Activated T-helper 1 cell treated with anti-CD3 and anti-CD28 coated beads, Interleukin-2, amount 50 U/mL, for 16 hours (primary cell): Measurements from ENCODE around the gene CHN1.

ENCODE experiments used
- DNase-seq, 2 donors: peaks; one replicate each; pipeline ENCODE4 v3.0.0-alpha.2; 2020; ENCODE audit warnings: low read depth in 1 of 2, low spot score in 1 of 2

Gene CHN1

DNA sequence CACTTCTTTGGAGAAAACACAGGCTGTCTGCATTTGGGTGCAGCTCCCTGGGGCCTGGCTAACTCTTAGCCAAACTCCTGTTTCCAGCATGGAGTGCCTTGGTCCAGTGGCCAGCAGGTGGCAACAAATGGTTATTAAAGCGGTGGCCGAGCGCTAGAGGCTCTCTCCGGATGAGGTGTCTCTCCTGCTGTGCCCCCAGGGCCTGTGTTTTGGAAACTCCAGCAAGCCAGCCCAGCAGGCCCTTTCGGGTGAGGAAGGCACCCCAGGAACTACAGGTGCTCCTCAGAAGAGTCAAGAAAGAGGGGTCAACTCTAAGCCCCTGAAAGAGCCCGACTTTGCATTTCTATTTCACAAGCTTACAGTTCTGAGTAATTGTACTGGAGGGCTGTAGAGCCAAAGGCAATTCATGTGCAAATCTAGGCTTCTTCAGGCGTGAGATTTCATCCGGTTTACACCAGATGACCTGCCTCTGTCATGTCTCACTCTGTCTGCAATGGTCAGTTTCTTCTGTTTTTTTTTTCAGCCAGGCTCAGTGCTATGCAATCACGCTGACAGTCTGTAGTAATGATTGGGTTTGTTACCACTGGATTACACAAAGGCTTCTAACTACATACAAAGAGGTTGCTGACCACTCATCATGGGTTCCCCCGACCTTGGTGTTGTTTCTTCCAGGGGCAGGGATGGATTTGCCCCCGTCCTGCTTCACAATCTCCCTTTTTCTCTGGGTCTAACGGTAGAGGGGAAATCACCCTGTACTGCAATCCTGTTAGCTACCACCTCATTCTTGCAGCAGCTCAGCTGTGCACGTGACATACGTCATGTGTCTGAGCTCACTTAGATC is 233.3 kb downstream of the CHN1 start:
- DNase-seq: no peak

DNA sequence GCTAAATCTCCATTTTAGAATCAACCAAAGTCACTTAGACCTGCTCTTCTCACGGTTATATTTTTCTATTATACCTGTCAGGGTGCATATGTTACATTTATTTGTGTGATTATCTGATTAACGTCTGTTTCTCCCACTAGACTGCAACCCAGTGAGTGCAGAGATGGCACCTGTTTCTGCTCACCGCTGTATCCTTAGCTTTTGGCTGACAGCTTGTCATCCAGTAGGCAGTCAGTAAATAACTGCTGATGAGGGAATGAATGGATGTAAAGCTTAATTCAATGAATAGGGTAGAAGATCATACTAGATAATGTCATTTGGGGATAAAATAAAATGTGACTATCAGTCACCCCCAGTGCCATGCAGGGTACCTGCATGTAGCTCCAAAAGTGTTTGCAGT is 234.0 kb downstream of the CHN1 start:
- no peak for DNase-seq

DNA sequence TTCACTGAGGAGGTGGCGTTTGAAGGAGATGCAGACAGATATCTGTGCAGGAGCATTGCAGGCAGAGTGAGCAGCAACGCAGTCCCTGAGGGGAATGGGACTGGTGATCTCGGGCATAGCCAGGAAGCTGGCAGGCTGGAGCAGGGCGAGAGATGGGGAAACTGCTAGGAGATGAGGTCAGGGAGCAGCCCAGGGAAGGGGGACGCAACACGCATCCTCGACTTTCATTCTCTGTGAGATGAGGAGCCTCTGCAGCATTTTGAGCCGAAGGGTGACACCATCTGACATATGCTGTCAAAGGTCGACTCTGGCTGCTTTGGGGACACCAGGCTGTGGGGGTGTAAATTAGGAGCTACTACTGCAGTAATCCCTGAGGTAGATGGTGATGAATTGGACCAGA is 236.6 kb downstream of the CHN1 start:
- no peak for DNase-seq

DNA sequence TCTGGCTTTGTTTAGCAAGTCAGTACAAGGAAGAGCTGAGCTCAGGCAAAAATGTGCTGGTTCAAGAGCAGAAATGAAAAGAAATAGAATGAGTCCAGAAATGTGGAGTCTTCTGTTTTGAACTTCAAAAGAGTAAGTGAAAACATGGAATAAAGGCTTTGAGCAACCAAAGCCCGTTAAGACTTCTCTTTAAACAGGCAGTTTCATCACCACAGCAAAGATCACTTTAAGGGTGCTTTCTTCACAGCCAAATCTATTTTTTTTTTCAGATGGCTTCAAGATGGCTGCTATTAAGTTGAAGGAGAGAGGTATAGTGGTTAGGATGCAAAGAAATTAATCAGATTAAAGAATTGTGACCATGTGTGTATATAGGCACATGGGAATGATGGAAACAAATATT is 238.9 kb downstream of the CHN1 start:
- no peak for DNase-seq

DNA sequence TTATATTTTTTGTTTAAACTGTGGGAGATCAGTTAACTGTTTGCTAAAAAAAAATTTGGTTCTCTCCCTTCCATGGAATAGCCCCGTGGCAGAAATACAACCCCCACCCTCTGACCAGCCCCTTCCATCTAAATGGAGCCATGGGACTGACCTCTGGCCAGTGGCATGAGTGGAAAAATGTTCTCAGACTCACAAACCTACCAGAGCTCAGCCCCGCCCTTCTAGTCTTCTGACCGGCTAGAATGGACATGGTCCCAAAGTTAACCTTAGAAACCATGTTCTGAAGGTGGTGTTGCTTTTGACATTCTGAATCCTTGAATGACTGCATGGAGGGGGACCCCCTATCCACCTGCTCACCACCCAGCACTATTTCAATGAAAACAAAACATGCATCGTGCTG is 239.6 kb downstream of the CHN1 start:
- no peak for DNase-seq

DNA sequence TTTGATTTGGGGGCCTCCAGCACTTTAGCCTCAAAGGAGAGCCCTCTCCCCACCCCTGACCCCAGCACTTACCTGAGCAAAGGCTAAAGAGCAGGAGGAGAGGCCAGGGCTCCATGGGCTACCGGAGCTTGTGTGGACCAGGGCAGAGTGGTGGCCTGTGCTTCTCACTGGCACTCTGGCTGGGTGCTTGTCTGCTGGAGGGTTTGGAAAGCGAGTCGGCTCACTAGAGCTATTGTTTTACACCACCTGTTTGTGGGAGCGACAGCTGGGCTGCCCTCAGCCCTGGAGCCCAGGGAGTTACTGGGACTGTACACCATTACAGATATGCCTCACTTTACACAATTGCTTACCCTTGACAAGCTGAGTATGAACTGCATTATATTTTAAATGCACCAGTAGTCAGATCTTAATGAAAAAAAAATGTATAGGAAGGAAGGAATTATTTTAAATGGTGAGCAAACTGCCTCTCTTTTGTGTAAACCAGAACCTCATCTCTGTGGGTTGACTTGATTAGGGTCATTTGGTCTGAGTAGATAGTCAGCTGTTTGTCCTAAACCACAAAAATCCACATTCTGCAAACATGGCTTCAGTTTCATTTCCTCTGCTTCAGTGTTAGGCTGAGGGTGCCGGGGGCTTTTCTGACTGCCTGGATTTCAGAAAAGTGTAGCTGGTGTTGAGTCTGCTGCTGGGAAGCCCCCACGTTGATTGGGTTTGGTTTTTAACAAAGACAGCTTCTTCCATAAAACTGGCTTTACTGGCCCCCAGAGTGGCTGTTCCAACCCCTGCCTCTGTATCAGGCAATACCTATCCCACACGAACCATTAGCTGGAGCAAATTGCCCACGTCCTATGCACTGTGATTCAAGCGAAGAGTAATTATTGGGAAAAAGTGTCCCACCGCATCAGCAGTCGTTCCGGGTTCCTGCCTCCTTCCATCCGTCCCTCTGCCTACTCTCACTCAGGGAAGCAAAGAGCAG is 240.6 kb downstream of the CHN1 start, which contains the start of gene CHRNA1:
Gene CHRNA1 (minus strand): TSS at position 193 of the 976 bp plus-strand sequence. CDS start 78 bp downstream, at position 115.
- DNase-seq: no peak

DNA sequence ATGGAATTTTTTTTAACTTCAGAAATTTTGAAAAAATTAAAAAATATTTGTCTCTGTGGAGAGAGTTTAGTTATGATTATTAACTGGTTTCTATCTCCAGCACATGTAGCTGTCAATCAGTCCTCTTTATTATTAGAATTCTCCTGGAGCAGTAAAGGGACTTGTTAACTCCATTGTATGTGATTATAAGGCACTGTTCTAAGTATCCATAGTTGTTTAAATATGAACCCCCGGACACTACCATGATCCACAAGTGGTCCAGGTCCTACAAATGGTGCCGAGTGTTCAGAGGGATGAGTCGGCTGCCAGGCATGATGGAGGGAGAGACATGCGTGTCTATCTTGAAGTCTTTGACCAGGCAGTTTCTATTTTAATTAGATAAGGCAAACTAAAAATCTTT is 241.4 kb downstream of the CHN1 start:
- no peak for DNase-seq

DNA sequence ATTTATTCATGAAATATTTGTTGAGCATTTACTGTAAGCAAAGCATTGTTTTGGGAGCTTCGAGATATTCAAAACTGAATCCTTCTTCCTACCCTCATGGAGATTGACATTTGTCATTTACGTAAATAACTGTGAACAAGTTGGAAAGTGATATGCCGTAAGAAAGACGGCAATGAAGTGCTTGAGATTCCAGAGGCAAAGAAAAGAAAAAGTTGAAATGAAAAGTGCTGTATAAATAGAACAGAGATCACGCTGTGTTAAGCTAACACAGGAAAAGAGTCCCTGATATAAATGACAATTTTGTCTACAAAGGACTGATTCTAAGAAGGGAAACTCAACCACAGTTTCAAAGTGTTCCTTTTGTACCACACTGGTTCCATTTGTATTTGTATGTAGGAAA is 242.7 kb downstream of the CHN1 start:
- no peak for DNase-seq

DNA sequence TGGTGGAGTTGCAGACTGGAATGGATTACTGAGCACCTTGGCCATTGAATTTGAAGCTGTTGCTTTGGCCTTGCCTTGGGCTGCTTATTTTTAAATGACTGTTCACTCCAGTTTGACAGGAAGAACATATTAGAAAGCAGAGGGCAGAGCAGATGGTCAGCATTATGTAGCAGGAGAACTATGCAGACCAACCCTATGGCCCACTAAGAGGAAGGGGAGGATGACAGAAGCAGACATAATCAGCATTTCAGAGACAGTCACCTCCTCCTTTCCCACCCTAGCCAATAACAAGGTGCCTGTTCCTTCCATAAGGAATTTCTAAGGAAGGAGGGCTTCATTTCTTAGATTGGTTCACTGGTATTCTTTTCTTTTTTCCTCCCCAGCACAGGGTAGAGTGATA is 243.3 kb downstream of the CHN1 start:
- DNase-seq: no peak

DNA sequence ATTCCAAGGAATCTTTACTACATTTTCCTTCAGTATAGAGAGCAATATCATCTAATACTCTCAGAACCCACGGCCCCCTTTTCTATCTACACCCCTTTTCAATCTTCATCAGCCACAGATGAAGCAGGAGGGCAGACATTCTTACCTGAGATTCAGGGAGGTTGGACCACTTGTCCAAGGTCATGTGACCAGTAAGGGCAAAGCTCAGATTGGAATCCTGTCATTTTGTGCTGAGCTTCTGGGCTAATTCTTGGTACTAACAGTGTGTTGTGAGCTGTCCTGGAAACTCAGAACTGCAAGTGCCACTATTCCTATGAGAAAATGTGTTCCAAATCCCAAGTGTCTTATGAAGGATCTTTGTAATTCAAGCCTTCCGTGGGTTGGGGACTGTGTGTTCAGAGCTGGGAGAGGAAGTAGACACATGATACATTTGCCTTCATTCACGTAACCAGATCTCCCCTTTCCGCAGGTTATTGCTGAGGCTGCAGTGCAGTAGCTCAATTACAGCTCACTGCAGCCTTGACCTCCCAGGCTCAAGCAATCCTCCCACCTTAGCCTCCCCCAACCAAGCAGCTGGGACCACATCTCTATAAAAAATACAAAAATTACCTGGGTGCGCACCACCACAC is 244.2 kb downstream of the CHN1 start:
- no peak for DNase-seq

DNA sequence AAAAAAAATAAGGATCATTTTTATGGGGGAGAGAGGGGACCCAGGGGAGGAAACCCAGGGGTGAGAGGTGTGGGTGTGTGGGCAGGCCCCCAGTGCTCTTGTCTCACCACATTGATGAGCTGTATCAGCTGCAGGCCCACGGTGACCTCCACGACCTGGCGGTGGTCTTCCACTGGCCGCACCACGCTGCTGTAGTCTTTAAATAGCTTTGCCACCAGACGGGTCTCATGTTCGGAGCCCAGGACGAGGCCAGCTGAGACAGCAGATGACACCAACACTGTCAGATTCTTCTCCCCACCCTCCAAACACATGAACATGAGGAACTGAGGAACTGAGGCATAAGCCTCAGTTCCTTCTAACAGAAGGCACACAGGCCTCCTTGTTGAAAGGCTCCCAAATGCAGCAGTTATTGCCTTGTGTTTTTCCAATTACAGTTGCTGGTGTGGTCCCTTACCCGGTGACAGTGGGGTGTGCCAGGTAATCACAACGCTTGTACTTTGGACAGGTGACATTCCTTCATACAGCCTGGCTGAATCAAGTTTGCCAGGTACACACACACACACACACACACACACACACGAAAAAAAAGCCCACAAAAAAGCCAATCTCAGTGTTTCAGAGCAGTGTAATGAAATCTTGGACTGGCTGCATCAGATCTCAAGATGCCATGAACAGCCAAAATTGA is 245.7 kb downstream of the CHN1 start:
- no peak for DNase-seq

DNA sequence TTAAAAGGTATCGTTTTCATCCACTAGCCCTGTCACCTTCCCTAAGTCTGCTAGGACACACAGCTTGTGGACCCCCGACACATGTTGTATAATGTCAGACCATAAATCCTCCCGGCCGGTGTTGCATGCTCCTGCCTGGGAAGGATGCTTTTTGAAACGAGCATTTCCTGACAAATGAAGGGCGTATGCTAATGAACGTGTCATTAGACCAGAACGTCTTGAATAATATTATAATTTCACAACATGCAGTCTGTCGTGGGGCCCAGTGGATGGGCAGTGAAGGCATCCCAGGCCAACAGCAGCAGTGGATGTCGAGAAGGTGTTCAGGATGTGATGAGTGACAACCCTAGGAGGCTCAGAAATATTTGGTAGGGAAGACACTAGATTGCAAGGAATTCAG is 248.4 kb downstream of the CHN1 start:
- DNase-seq: no peak

DNA sequence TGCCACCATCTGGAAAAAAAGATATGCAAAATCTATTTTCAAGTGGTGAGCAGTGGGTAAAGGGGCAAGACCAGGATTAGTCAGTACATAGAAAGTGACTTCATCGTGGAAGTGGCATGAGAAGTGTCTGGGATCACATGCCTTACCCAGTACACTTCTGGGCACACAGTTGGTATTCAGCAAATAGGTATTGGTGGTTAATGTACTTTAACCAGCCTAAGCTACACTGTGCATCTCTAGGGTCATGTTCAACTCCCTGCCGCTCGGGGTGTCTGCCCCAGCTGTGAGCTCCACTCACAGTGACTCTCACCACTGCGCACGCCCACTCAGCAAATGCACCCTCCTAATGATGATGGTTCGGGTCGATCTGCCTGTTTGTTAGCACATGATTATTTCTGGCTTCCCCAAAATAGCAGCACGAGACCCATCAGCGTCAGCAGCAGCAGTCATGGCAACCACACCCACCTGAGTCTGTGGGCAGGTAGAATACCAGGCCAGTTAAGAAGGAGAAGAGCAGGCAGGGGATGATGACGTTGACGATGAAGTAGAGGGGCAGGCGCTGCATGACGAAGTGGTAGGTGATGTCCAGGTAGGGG is 252.0 kb downstream of the CHN1 start:
- DNase-seq: peak in 1 of 2 donors; percentile 27

DNA sequence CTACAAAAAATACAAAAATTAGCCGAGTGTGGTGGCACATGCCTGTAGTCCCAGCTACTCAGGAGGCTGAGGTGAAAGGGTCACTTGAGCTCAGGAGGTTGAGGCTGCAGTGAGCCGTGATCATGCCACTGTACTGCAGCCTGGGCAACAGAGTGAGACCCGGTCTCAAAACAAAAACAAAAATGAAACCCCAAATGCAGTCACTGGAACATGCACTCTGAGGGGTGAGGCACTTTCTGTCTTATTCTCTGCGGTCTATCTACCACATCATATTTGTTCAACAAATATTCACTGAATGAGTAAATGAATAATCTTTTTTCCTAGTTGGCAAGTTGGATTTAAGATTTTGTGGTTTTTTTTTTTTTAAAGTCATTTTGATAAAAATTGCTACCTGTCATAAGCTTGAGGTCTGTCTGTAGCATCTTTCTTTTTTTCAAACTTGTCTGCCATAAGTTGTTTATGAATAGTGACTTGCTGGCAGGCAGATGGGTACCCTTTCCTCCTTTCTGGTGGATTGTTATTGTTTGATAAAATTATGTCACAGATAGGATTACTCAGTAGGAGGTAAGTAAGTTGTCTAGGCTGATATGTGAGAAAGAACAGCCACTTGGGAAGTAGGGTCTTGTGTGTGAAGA is 252.7 kb downstream of the CHN1 start:
- no peak for DNase-seq

DNA sequence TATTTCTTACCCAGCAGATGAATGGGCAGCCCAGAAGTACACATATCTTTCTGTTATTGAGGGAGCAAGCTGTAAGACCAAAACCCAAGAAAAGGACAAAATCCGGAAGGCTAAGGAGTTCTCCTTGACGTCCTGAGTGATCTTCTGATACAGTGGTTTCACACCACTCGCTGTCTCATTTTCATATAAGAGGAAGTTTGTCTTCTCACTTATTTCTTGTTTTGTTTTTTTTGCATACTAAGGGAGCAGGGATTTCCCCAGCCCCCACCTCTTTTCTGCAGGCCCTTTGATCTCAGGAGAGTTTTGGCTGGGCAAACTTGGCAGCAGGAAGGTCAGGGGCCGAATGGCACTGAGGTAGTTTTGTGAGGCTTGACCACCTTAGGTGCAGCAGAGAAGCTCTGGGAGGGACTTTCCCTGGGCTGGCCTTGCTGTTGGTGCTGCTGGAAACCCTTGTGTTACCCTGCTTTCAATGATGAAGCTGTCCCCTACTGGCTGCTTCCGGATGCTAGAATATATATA is 254.2 kb downstream of the CHN1 start:
- peak in 1 of 2 donors; percentile 32 for DNase-seq

DNA sequence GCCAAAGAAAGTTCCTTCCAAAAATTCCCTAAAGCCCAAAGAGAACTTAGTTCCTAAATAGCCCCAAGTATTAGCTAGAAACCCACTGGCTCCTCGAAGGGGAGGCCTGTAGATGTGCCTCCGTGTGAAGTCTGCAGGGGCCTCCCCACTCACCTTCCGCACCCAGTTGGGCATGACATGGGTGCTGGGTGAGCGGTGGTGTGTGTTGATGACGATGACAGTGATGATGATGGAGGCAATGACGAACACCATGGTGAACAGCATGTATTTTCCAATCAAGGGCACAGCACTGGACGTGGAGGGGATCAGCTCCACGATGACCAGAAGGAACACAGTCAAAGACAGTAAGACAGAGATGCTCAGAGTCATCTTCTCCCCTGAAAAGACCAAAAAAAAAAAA is 255.4 kb downstream of the CHN1 start:
- no peak for DNase-seq

DNA sequence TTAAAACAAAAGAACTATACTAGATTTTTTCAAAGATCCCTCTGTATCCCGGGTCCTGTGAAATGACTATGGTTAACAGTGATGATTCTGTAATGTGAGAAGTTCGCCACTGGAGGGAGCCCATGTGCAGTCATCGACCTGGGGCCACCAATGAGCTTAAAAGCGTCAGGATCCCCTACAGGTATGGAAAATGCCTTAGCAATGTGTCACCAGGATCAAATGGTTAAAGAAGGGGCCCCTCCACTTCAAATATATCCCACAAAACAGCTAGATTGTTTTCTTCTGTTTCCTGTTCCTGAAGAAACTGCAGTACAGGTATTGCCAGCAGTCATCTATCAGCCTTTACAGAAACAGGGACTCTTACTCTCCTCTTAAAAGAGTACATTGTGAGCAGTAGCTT is 256.2 kb downstream of the CHN1 start:
- peak; percentile 46 to 54 for DNase-seq
